Astrocyte (in vitro differentiated cells and primary cell): Measurements from ENCODE around the gene MYH3.
"Not testable (repeated sequence)": the region's sequence is repeated elsewhere in the genome, so short reads cannot be mapped to it uniquely, and the experiment has no call there.

Experiments
- EZH2 ChIP-seq: IDR thresholded peaks from 2 replicates; pipeline ENCODE4 v1.6.1; 2012; ENCODE audit warnings: mild to moderate bottlenecking, low read length, inconsistent platforms; ENCODE audit not compliant: insufficient read depth
- TF ChIP-seq, protein P1 (sequence below): IDR thresholded peaks from 2 replicates; pipeline ENCODE4 v1.5.1; 2011; ENCODE audit warnings: low read depth, mild to moderate bottlenecking, inconsistent platforms, low read length, moderate library complexity; ENCODE audit not compliant: insufficient read depth

DNA sequence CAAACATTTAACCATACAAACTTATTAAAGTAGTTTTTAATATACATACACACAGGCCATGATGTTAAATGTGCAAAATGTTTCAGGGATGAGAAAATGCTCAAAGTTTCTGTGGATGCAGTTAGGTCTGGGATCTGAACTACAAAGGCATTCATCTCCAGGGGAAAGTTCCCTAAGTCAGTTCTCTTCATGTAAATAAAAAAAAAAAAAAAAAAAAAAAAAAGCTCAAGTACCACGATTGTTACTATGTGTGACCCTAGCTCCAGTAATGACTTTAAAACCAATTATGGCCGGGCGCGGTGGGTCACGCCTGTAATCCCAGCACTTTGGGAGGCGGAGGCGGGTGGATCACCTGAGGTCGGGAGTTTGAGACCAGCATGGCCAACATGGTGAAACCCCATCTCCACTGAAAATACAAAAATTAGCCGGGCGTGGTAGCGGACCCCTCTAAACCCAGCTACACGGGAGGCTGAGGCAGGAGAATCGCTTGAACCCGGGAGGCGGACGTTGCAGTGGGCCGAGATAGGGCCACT lies 38.8 kb upstream of the MYH3 start:
- TF ChIP-seq, protein P1, sequence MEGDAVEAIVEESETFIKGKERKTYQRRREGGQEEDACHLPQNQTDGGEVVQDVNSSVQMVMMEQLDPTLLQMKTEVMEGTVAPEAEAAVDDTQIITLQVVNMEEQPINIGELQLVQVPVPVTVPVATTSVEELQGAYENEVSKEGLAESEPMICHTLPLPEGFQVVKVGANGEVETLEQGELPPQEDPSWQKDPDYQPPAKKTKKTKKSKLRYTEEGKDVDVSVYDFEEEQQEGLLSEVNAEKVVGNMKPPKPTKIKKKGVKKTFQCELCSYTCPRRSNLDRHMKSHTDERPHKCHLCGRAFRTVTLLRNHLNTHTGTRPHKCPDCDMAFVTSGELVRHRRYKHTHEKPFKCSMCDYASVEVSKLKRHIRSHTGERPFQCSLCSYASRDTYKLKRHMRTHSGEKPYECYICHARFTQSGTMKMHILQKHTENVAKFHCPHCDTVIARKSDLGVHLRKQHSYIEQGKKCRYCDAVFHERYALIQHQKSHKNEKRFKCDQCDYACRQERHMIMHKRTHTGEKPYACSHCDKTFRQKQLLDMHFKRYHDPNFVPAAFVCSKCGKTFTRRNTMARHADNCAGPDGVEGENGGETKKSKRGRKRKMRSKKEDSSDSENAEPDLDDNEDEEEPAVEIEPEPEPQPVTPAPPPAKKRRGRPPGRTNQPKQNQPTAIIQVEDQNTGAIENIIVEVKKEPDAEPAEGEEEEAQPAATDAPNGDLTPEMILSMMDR = not testable (repeated sequence)
- not testable (repeated sequence) for TF ChIP-seq EZH2
